ENCODE results near the gene MYO1D.

DNA sequence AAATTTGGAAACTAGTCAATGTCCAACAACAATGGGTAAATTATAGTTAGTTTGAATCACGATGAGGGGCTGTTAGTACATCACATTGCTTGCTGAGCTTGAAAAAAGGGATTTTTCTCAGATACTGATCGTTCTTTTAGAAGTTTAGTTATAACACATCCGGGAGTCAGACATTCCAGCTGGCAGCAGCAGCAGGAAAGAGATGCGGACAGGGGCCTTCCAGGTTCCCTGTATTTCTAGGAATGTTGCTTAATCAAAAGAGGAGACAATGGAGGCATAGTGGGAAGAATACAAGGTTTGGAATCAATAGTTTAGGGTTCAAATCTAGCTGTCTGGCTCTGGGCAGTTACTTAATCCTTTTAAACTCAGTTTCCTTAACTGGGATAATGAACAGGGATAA lies 362.3 kb downstream of the MYO1D start:
- TF ChIP-seq, protein P1, sequence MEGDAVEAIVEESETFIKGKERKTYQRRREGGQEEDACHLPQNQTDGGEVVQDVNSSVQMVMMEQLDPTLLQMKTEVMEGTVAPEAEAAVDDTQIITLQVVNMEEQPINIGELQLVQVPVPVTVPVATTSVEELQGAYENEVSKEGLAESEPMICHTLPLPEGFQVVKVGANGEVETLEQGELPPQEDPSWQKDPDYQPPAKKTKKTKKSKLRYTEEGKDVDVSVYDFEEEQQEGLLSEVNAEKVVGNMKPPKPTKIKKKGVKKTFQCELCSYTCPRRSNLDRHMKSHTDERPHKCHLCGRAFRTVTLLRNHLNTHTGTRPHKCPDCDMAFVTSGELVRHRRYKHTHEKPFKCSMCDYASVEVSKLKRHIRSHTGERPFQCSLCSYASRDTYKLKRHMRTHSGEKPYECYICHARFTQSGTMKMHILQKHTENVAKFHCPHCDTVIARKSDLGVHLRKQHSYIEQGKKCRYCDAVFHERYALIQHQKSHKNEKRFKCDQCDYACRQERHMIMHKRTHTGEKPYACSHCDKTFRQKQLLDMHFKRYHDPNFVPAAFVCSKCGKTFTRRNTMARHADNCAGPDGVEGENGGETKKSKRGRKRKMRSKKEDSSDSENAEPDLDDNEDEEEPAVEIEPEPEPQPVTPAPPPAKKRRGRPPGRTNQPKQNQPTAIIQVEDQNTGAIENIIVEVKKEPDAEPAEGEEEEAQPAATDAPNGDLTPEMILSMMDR (conservative IDR thresholded peaks at IDR 0.05; ENCODE audit: low read depth, low read length), result no peak
- no peak for TF ChIP-seq EZH2 (IDR thresholded peaks at IDR 0.05; ENCODE audit: low read length, unreplicated experiment)
